KOPT-K1 (cell line): Measurements from ENCODE around the gene PASD1.
"Not testable (repeated sequence)": the region's sequence is repeated elsewhere in the genome, so short reads cannot be mapped to it uniquely, and the experiment has no call there.

ENCODE experiments used
- H3K27ac ChIP-seq: fragments of 200-600 bp; sonication (generic); 2 replicates; pipeline ENCODE4 v1.5.1; 2016; ENCODE audit warnings: antibody characterized with exemption, mild to moderate bottlenecking, low read depth, low read length; ENCODE audit not compliant: poor library complexity, severe bottlenecking
- H3K36me3 ChIP-seq: fragments of 200-600 bp; sonication (generic); 2 replicates; pipeline ENCODE4 v1.5.1; 2017; ENCODE audit warnings: antibody characterized with exemption, mild to moderate bottlenecking, low read length, moderate library complexity; ENCODE audit not compliant: insufficient read depth
- H3K9me3 ChIP-seq: fragments of 200-600 bp; sonication (generic); 2 replicates; pipeline ENCODE4 v1.5.1; 2017; ENCODE audit warnings: antibody characterized with exemption, low read length, mild to moderate bottlenecking; ENCODE audit not compliant: insufficient read depth, poor library complexity, severe bottlenecking

The PASD1 gene

GRCh38 chrX:151687635-151688034 lies 124.2 kb downstream of the PASD1 start:
- H3K9me3 ChIP-seq: no peaks in the 10 kb centered on the region
- no peak overlapping the region for H3K27ac ChIP-seq
- H3K36me3 ChIP-seq: no peaks in the 10 kb centered on the region

- Histone ChIP-seq H3K9me3 (no peaks in the 10 kb centered on the region), H3K36me3 (no peaks in the 10 kb centered on the region), H3K27ac (no peak overlapping the region)
These were observed 125.2 kb downstream of the PASD1 start for GRCh38 chrX:151688695-151689094.

- H3K36me3 ChIP-seq: no peaks in the 10 kb centered on the region
- no peak overlapping the region for H3K27ac ChIP-seq
- no peaks in the 10 kb centered on the region for H3K9me3 ChIP-seq
These were observed 129.3 kb downstream of the PASD1 start for GRCh38 chrX:151692825-151693224.

- Histone ChIP-seq H3K9me3 (no peaks in the 10 kb centered on the region), H3K27ac (no peak overlapping the region)
These were observed 130.6 kb downstream of the PASD1 start for GRCh38 chrX:151694121-151694520.

GRCh38 chrX:151694661-151695582 lies 131.4 kb downstream of the PASD1 start, which contains the start of gene PRRG3:
PRRG3 (plus strand) TSS chrX:151695458; CDS start chrX:151698815, 3,357 bp downstream.
- Histone ChIP-seq H3K27ac (no peak within 1 kb of the TSS), H3K9me3 (no peaks in the 10 kb centered on the region), H3K36me3 (no peaks in the 10 kb centered on the region)

More at GRCh38 chrX:151694121-151694520, 130.6 kb downstream of the PASD1 start:
- H3K36me3 ChIP-seq: no peaks in the 10 kb centered on the region

GRCh38 chrX:151695583-151696340 lies 132.3 kb downstream of the PASD1 start:
- H3K36me3 ChIP-seq: no peaks in the 10 kb centered on the region
- H3K27ac ChIP-seq: no peak overlapping the region
- no peaks in the 10 kb centered on the region for H3K9me3 ChIP-seq

GRCh38 chrX:151697082-151697481 lies 133.6 kb downstream of the PASD1 start:
- H3K9me3 ChIP-seq, H3K36me3 ChIP-seq, H3K27ac ChIP-seq: not testable (repeated sequence)

- Histone ChIP-seq H3K9me3 (no peaks in the 10 kb centered on the region), H3K36me3 (no peaks in the 10 kb centered on the region), H3K27ac (no peak overlapping the region)
These were observed 134.0 kb downstream of the PASD1 start for GRCh38 chrX:151697522-151697921.

GRCh38 chrX:151698485-151698884 lies 135.0 kb downstream of the PASD1 start:
- Histone ChIP-seq H3K9me3 (no peaks in the 10 kb centered on the region), H3K36me3 (no peaks in the 10 kb centered on the region), H3K27ac (no peak overlapping the region)

- Histone ChIP-seq H3K27ac (no peak overlapping the region), H3K36me3 (no peaks in the 10 kb centered on the region), H3K9me3 (no peaks in the 10 kb centered on the region)
These were observed 136.3 kb downstream of the PASD1 start for GRCh38 chrX:151699746-151700145.

GRCh38 chrX:151700581-151700980 lies 137.1 kb downstream of the PASD1 start:
- Histone ChIP-seq H3K9me3 (no peaks in the 10 kb centered on the region), H3K36me3 (no peaks in the 10 kb centered on the region)

GRCh38 chrX:151701071-151701470 lies 137.6 kb downstream of the PASD1 start:
- Histone ChIP-seq H3K36me3 (no peaks in the 10 kb centered on the region), H3K9me3 (no peaks in the 10 kb centered on the region), H3K27ac (no peak overlapping the region)

More at GRCh38 chrX:151700581-151700980, 137.1 kb downstream of the PASD1 start:
- H3K27ac ChIP-seq: no peak overlapping the region

GRCh38 chrX:151701531-151701930 lies 138.1 kb downstream of the PASD1 start:
- Histone ChIP-seq H3K9me3 (no peaks in the 10 kb centered on the region), H3K36me3 (no peaks in the 10 kb centered on the region), H3K27ac (no peak overlapping the region)

GRCh38 chrX:151702026-151702714 lies 138.7 kb downstream of the PASD1 start:
- no peaks in the 10 kb centered on the region for H3K9me3 ChIP-seq
- H3K27ac ChIP-seq: no peak overlapping the region
- no peaks in the 10 kb centered on the region for H3K36me3 ChIP-seq
